HCT116 (cell line): ENCODE data around the gene TEX12.

ENCODE experiments used
- CEBPB ChIP-seq: IDR thresholded peaks from 2 replicates; pipeline ENCODE4 v1.6.1; 2012; ENCODE audit warnings: low read depth
- JUND ChIP-seq: IDR thresholded peaks from 2 replicates; pipeline ENCODE4 v1.6.1; 2012
- POLR2A ChIP-seq: IDR thresholded peaks from 2 replicates; pipeline ENCODE4 v1.7.0; 2011; ENCODE audit warnings: borderline replicate concordance; ENCODE audit not compliant: insufficient read depth, insufficient read length; ENCODE audit errors: extremely low read depth
- POLR2AphosphoS5 ChIP-seq: IDR thresholded peaks from 2 replicates; pipeline ENCODE4 v1.6.1; 2011; ENCODE audit warnings: mild to moderate bottlenecking, low read depth, low read length, moderate library complexity
- TF ChIP-seq, protein P1 (sequence below), 3 experiments: fragments of 200-600 bp in 1 of 3; sonication (generic) in 1 of 3; IDR thresholded peaks in 2 of 3; conservative IDR thresholded peaks in 1 of 3; 2 replicates each; pipeline ENCODE4 v1.5.1; 2012 to 2017; ENCODE audit warnings: low read depth in 2 of 3, low read length in 2 of 3, antibody characterized with exemption in 1 of 3, borderline replicate concordance in 1 of 3, control low read depth in 1 of 3, mild to moderate bottlenecking in 1 of 3, mixed read lengths in 1 of 3, mixed run types in 1 of 3, moderate library complexity in 1 of 3; ENCODE audit not compliant: insufficient read depth in 1 of 3
- TF ChIP-seq, protein P2 (sequence below): IDR thresholded peaks from 2 replicates; pipeline ENCODE4 v1.6.1; 2012

DNA sequence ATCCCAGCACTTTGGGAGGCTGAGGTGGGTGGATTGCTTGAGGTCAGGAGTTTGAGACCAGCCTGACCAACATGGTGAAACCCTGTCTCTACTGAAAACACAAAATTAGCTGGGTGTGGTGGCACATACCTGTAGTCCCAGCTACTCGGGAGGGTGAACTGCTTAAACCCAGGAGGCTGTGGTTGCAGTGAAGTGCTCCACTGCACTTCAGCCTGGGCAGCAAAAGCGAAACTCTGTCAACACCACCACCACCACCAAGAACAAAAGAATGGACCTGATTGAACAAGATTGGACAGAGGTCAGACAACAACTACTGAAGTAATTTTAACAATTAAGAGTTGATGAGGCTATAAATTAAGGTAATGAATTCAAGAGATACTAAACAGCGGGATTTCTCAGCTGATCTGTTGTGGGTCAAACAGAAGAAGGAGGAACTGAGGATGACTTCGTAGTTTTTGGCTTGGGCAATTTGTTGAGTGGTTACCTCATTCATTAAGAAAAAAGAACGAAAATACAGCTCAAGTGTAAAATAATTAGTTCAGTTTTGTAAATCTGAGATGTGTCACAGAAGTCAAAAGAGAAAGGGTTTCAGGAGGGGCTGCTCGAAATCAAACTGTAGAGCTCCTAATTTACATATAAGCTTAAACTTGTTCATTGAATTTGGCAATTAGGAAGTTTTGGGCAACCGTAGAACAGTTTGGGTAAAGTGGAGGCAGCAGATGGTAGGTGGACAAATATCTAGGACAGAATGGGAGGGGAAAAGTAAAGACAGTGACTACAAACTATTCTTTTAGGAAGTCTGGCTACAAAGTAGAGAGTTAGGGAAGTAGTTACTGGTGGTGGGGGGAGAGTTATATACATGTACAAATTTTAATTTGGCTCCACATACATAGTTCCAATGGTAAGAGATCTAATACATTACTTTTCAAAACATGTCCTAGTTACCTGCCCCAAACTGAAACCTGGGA is 7.8 kb upstream of the TEX12 start:
- TF ChIP-seq, protein P1, sequence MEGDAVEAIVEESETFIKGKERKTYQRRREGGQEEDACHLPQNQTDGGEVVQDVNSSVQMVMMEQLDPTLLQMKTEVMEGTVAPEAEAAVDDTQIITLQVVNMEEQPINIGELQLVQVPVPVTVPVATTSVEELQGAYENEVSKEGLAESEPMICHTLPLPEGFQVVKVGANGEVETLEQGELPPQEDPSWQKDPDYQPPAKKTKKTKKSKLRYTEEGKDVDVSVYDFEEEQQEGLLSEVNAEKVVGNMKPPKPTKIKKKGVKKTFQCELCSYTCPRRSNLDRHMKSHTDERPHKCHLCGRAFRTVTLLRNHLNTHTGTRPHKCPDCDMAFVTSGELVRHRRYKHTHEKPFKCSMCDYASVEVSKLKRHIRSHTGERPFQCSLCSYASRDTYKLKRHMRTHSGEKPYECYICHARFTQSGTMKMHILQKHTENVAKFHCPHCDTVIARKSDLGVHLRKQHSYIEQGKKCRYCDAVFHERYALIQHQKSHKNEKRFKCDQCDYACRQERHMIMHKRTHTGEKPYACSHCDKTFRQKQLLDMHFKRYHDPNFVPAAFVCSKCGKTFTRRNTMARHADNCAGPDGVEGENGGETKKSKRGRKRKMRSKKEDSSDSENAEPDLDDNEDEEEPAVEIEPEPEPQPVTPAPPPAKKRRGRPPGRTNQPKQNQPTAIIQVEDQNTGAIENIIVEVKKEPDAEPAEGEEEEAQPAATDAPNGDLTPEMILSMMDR (IDR thresholded peaks at IDR 0.05 in 2 of 3, conservative IDR thresholded peaks at IDR 0.05 in 1 of 3; ENCODE audit: borderline replicate concordance in 1 of 3, insufficient read depth in 1 of 3, low read depth in 2 of 3, low read length in 2 of 3), result no peak
- TF ChIP-seq JUND, result no peak
- TF ChIP-seq POLR2AphosphoS5, result no peak
- TF ChIP-seq, protein P2, sequence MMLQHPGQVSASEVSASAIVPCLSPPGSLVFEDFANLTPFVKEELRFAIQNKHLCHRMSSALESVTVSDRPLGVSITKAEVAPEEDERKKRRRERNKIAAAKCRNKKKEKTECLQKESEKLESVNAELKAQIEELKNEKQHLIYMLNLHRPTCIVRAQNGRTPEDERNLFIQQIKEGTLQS, result no peak
- TF ChIP-seq CEBPB, result no peak
- no peak for TF ChIP-seq POLR2A
